Stimulated activated CD4-positive, alpha-beta T cell treated with anti-CD3 and anti-CD28 coated beads, Interleukin-15, amount 100 ng/mL, for 24 hours (primary cell): ENCODE results near the gene SIPA1L3.

Experiments used
- DNase-seq: peaks from one replicate; pipeline ENCODE4 v3.0.0-alpha.2; 2020

The SIPA1L3 gene

DNA sequence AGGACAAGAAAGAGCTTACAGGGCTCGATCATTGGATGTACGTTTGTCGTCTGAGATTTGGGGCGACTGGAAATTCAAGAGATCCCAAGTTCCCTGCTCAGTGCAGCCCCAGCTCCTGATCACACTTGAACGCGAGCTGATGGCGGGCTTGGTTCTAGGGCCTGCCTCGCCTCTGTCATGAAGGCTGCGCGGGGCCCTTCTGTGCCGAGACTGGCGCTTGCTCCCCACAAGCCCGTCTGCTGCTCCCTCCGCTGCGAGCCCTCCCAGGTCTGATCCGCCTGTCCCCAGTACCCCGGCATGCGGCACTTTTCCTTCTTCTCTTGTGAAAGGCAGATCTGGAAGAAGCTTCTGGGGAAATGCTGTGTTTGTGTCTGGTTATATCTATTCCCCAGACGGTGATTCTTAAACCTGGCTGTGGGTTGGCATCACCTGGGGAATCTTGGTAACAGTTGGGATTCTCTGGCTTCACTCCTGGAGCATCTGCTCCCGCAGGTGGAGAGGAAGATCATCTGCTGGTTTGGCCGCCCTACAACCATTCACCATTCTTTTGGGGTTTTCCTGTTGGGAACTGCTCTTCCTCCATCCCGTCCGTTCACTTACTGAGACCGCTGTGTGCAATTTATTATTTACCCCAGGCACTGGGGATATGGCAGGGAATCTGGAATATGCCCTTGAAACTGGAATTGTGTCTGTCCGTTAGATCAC is 43.6 kb downstream of the SIPA1L3 start:
- no peak for DNase-seq

DNA sequence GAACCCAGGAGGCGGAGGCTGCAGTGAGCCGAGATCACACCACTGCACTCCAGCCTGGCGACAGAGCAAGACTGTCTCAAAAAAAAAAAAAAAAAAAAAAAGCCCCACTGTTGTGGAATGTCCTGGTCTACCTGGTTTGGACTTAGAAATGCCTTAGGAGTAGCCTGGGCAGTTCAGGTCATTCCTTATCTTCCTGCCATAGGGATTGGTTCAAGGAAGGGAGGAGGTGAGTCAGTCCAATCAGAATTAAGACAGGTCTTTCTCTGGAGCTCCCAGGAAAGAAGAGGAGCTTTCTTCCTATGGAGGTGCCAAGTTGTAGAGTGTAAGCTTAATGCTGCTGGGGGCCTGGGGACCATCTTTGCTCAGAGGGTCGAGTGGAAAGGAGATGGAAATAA is 44.8 kb downstream of the SIPA1L3 start:
- no peak for DNase-seq

DNA sequence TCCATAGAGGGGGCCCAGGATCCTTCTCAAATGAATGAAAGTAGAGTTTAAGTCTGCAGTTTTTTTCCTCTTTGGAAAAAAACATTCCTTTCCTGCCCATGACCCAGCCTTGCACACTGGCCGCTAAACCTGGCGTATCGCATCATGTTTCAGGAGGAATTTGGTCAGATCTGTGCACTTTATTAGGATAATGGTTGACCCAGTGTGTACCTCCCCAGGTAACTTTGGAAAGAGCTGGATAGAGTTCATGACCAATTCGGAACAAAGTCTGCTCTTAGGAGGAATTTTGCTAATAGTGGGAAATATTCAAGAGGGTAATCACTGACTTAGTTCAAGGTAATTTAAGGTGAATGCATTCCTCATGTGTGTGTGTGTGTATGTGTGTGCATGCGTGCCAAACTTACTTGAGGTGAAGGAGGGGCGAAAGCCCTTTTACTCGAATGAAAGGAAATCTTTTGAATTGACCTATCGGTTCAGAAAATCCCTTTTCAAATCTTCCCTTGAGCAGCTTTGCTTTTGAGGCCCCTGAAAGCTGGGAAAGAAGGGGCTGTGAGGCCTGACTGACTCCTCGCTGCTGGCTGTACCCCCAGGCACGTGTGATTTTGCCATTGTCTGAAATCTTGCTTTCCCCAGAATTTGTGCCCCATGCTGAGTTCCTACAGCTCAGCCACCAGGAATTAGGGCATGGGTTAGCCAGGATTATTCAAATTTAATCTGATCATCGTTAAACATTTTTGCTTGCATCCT is 46.3 kb downstream of the SIPA1L3 start:
- DNase-seq: no peak

DNA sequence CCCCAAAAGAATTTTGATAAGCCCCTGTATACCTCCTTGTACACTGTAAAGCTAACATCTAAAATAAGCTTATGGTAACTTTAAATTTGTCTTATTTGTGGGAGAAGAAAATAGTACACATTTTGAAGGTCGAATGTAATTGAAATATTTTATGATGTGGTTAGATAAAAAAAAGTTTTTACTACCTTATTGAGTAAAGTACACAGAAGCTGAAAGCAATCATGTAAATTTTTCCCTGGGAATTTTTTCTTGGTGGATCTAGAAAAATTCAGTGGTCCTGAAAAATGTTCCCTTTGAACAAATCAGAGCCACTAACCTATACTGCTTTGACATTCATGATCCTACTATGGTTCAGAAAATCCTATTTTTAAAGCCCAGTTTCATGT is 46.9 kb downstream of the SIPA1L3 start:
- DNase-seq: no peak

DNA sequence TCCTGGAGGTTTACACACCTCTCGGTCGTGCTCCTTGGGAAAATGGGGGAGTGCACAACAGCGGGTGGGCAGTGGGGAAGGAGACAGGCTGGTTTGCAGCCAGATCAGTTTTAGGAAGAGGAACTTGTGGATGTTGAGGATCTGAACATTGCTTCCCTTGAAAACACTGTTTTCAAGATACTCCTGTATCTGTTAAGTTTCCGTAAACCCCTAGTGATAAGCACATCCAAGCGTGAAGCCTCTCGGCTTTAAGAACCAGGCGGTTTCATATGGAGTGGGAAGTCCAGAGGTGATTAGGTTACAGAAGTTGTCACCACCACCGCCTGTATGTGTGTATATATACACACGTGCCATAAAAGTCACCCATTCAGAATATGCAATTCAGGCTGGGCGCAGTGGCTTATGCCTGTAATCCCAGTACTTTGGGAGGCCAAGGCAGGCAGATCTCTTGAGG is 47.4 kb downstream of the SIPA1L3 start:
- no peak for DNase-seq

DNA sequence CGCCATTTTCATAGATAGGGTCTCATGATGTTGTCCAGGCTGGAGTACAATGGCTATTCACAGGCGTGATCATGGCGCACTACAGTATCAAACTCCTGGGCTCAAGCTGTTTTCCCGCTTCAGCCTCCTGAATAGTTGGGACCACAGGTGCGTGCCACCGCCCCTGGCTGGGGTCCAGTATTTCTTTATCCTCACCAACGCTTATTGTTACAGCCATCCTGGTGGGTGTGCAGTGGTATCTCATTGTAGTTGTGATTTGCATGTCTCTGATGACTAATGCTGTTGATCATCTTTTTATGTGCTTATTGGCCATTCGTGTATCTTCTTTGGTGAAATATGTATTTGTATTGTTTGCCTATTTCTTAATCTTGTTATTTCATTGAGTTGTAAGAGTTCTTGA is 49.0 kb downstream of the SIPA1L3 start:
- no peak for DNase-seq

DNA sequence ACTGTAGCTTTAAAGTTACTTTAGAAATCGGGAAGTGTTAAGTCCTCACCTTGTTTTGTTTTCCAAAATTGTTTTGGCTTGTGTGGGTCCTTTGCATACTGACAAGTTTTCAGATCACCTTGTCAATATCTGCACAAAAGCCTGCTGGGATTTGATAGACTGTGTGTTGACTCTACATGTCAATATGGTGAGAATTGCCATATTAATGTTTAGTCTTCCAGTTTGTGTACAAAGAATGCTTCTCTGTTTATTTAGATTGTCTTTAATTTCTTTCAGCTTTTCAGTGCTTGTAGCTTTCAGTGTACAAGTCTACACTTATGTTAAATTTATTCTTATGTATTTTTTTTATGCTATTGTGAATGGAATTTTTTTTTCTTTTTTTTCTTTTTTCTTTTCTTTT is 50.2 kb downstream of the SIPA1L3 start:
- no peak for DNase-seq

DNA sequence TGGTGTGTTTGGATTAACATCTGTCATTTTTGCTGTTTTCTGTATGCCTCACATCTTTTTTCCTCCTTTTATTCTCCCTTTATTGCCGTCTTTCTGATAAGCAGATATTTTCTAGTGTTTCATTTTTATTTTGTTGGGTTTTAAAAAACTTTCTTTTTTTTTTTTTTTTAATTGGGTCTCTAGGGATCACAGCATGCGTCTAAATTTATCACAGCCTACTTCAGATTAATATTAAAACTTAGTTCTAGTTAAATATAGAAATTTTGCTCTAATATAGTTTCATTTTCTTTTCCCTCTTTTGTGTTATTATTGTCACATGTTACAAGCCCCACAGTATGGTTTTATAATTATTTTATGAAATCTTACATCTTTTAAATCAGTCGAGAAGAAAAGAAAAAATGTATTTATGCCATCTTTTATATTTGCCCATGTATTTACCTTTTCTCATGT is 52.7 kb downstream of the SIPA1L3 start:
- no peak for DNase-seq

DNA sequence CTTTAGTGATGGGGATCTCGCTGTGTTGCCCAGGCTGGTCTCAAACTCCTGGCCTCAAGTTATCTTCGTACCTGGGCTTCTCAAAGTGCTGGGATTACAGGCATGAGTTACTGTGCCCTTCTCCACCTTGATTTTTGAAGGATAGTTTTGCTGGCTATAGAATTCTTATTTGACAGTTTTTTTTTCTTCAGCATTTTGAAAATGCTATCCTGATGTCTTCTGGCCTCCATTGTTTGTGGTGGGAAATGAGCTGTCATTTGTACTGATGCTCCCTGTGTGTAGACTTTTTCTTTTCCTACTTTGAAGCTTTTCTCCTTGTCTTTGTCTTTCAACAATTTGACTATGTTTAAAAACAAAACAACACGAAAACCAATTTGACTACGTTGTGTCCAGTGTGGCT is 54.2 kb downstream of the SIPA1L3 start:
- DNase-seq: no peak

DNA sequence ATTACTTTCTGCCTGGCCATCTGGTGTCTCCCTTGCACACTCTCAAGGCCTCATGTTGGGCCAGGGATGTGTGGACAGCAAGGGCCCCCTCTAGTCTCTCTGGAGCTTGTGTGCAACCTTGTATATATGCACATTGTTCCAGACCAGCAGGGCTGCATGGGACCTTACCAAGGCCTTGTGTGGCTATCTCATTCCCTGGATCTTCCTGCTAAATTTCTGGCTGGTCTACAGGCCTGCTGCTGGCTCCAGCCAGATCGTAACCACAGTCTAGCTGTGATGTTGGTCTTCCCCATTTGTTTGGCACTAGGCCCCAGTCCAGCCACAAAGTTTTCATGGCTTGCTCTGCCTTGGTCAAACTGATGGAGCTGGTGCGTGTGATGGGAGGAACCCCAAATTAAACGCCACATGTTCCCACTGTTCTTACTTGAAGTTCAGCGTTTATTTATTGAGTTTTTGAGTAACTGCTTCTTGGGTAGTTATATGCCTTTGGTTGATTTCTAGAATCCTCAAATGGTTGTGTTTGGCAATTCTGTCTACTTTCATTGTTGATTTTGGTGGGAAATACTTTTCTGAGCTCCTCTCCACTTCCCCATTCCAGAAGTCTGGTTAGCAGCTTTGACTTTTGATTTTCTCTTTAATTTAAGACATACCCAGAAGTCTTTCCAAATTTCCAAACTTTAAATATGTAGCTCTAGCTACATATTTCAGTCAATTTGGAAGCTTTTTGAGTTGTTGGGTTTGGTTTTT is 56.4 kb downstream of the SIPA1L3 start:
- no peak for DNase-seq

DNA sequence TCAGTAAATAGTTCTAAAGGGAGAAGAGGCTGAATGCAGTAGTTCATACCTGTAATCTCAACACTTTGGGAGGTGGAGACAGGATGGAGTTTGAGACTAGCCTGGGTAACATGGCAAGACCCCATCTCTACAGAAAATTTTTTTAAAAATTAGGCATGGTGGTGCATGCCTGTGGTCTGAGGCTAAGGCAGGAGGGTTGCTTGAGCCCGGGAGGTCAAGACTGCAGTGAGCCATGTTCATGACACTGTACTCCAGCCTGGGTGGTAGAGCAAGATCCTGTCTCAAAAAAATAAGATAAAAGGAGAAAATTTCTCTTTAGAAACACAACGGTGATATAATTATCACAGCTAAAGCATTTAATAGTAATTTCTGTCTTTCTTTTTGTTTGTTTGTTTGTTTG is 57.1 kb downstream of the SIPA1L3 start:
- no peak for DNase-seq

DNA sequence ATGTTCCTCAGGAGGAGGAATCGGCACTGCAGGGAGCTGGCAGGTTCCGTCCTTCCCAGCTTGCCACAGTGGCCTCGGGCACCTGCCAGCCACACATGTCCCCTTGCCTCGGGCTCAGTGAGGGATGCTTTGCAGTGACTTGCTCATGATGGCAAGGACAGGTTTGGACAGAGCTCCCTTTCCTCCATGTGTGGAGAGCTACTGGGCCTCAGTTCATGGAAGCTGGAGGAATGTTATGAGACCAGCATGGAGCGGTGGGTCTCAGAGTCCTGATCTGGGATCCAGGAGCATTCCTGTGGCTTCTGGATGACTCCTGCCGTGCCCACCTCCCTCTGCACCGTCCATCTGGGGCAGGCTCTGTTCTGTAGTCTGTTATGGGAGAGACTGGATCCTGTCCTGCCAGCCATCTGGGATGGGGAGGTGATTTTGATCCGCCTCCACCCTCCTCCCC is 59.2 kb downstream of the SIPA1L3 start:
- no peak for DNase-seq

DNA sequence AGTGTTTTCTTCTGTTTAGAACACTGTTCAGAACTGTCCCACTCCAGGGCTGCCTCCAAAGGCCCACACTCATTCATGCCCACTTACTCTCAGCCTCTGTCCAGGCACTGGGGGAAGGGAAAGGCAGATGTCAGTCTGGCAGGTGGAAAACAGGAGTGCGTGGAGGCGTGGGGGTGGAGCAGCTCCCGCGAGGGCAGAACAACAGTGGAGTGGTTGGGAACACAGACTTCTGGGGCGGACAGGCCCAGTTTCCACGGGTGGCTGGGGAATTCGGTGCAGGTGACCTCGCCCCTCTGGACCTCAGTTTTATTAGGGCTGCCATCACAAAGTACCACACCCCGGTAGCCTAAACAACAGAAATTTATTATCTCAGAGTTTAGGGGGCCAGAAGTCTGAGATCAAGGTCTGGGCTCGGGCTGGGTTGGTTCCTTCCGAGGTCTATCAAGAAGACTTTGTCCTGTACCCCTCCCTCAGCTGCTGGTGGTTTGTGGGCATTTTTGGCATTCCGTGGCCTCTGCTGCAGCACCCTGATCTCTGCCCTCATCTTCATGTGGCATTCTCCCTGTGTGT is 59.7 kb downstream of the SIPA1L3 start:
- no peak for DNase-seq

DNA sequence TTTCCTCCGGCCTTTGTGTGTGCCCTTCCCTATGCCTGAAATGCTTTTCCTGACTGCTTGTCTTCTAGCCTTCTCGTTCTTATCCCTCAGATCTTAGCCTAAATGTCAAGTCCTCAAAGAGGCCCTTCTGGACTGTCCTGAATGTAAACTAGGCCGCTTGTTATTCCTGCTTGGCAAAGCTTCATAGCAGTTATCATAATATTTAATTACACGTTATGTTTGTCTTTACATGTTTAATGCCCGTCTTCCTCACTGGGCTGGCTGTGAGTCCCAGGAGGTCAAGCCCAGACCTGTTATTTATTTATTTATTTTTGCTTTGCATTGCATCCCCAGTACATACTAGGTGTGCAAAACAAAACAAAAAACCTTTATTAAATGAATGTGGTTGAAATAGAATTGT is 62.7 kb downstream of the SIPA1L3 start:
- no peak for DNase-seq

DNA sequence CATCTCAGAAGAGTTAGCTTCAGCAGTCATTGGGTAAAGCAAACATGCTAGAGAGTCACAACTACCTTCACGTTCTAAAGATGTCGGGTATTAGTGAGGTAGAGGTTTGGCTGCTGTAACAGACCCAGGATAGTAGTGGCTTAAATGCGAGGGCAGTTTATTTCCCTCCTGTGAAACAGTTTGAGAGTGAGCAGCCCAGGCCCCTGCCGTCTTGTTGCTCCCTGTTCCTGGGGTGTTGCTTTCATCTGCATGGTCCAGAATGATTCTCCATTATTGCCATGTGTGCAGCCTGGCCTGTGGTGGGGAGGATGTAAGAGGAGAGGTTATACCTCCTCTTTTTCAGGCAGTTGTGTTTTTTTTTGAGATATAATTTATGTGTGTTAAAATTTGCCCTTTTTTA is 63.7 kb downstream of the SIPA1L3 start:
- no peak for DNase-seq

DNA sequence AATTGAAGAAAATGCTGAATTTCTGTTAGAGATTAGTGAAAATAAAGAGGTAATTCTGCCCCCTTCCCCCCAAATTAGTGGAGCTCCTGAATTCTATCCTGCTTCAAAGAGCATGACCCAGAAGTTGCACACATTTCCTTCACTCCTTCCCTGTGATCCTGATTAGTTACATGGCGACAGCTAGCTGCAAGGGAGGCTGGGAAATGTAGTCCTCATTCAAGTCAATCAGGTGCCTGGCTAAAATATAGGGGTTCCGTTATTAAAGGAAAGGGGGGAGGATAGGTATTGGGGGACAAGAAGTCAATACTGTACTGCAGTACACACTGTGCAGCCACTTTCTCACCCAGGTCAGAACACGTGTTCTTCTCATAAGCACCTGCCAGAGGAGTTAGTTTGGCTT is 65.8 kb downstream of the SIPA1L3 start:
- no peak for DNase-seq

DNA sequence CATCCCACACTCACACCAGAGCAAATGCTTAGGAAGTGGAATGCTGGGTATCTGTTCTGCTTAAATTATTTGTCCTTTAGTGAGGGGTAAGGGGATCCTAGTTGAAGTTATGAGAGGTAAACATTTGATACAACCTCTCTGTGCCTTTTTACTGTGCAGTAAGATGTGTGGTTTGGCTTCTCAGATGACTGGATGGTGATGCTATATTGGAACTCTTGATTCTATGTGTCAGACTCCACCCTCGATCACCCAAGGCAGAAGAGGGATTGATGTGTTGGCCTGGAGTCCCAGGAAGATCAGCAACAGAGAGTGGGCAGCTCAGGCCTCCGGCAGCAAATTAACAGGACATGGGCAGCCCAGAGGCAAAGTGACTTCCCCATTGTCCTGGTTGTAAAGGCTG is 66.7 kb downstream of the SIPA1L3 start:
- no peak for DNase-seq

DNA sequence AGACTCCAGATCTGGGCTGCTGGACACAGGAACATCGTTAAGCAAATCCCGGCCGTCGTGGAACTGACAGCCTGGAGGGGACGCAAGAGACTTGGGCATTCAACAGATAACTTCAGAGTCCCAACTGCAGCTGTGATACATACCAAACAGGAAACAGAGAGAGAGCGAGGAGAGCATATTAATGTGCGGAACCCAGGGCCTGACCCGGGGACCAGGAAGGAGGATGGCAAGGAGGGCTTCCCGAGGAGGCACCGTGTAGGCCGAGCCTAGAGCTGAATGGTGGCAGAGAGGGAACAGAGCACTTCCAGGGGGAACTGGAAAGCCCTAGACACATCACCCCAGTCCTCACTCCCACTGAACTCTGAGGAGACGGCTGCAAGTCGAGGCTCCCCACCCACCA is 68.1 kb downstream of the SIPA1L3 start:
- no peak for DNase-seq

DNA sequence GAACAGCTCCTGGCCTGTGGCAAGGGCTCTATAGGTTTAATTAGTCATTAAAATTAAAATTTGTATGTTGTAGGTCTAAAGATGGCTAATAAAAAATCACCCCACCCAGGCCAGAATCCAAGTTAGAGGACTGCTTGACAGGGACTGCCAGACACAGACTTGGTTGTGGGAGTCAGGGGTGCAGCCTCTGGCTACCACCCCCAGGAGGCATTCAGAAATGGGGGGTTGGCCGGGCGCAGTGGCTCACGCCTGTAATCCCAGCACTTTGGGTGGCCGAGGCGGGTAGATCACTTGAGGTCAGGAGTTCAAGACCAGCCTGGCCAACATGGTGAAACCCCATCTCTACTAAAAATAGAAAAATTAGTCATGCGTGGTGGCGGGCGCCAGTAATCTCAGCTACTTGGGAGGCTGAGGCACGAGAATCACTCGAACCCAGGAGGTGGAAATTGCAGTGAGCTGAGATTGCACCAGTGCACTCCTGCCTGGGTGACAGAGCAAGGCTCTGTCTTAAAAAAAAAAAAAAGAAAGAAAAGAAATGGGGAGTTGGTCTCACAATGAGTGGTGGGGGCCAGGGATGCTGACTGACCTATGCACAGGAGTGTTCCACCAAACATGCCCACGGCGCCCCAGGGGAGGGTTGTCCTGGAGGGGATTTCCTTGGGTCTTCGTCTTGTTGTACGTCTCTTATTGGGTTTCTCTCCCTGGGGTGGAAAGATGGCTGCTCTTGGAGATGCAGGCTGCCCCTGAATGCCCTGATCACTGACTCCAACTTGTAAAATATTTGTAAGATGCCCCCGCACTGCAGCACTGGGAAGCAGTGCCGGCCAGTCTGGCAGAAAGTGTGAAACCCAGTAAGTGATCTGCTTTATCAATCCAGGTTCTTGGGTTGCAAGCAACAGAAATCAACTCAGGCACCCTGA is 68.8 kb downstream of the SIPA1L3 start:
- DNase-seq: no peak

DNA sequence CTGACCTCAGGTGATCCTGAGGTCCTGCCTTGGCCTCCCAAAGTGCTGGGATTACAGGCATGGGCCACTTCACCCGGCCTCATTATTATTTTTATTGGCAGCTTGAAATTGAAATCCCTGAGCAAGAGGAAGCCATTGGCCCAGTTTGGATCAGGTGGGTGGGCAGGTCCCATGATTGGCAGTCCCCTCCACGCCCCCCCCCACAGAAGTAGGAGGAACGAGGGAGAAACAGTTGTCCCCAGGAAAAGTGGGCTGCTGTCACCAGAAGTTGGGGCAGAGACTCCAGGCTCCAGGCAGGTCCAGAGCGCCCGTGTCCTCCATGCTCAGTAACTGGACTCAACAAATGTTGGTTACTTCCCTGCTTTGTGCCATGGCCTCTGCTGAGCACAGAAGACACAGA is 70.4 kb downstream of the SIPA1L3 start:
- no peak for DNase-seq

DNA sequence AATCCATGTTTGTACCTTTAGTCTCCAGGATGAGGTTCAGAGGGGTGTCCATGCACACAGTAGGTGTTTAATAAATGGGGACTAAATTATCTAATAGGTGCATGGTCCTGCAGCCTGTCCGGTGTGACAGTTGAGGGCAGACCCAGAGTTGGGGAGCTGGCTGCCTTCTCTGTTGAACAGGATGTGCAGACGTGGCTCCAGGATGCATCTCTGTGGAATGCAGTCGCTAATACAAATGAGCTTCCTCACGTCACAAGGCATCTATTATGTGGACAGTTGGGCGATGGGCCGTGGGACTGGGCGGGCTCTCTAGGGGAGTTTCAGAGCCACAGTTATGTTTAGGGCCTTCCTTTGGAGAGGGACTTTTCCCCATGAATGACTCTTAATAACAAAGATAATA is 71.0 kb downstream of the SIPA1L3 start:
- DNase-seq: no peak

DNA sequence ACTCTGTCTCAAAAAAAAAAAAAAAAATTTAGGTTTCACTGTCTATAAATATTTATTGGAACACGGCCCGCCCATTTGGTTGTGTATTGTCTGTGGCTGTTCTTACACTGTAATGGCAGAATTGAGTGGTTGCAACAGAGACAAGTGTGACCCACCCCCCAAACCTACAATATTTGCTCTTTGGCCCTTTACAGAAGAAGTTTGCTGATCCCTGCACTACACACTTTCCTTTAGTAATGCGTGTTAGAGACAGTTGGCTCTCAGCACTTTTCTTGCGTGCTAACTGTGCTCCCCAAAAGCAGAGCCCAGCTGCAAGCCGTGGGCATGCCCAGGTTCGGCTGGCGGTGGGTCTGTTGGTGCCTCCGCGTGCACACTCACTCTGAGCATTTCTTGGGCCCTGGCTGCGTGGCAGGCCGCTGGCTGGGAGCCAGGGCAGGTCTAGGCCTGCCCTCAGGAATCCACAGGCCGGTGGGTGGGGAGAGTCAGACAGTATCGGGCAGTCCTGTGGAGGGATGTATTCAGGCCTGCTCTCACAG is 72.6 kb downstream of the SIPA1L3 start:
- DNase-seq: no peak
